SU-DHL-6 (cell line): ENCODE measurements around the gene ROBO2.

Source experiments
- EZH2phosphoT487 ChIP-seq: fragments of 200-600 bp; sonication (generic), shearing (Covaris generic); conservative IDR thresholded peaks from 2 replicates; pipeline ENCODE4 v1.6.1; 2018; ENCODE audit warnings: mild to moderate bottlenecking, antibody characterized with exemption, low read length, moderate library complexity, mixed read lengths
- TF ChIP-seq, protein P1 (sequence below): fragments of 200-600 bp; sonication (generic); IDR thresholded peaks from one replicate; pipeline ENCODE4 v1.5.1; 2017; ENCODE audit warnings: antibody characterized with exemption, mild to moderate bottlenecking, low read length, moderate library complexity; ENCODE audit not compliant: insufficient read depth, poor library complexity, severe bottlenecking

DNA sequence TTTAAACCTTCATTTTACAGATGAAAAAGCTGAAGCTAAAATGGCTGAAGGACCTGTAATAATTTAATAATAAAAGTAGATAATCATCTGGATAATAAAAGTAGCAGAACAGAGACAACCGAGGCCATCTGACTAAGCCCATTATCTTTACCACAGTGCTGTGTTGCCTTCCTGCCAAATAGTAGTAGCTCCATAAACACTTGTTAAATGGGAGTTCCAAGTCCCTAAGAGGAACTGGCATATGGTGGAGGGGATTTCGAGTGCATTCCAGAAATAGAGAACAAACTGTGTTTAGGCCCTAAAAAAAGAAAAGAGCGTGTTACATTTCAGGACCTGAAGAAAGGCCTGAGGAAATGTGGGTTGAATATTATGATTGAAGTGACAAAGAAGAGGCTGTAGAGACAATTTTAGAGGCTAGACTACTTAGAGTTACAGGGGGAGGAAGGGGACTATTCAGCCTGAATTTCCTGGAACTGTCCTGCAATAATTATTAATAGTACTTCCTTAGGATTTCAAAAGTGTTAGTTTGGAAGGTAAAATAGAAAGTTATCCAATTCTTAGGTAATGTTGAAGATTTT is 424.3 kb downstream of the ROBO2 start:
- TF ChIP-seq, protein P1, sequence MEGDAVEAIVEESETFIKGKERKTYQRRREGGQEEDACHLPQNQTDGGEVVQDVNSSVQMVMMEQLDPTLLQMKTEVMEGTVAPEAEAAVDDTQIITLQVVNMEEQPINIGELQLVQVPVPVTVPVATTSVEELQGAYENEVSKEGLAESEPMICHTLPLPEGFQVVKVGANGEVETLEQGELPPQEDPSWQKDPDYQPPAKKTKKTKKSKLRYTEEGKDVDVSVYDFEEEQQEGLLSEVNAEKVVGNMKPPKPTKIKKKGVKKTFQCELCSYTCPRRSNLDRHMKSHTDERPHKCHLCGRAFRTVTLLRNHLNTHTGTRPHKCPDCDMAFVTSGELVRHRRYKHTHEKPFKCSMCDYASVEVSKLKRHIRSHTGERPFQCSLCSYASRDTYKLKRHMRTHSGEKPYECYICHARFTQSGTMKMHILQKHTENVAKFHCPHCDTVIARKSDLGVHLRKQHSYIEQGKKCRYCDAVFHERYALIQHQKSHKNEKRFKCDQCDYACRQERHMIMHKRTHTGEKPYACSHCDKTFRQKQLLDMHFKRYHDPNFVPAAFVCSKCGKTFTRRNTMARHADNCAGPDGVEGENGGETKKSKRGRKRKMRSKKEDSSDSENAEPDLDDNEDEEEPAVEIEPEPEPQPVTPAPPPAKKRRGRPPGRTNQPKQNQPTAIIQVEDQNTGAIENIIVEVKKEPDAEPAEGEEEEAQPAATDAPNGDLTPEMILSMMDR = no peak
- TF ChIP-seq EZH2phosphoT487 = no peak
